ENCODE data around the gene SEC22B.
"Not testable (repeated sequence)": the region's sequence is repeated elsewhere in the genome, so short reads cannot be mapped to it uniquely, and the experiment has no call there.

The SEC22B gene

GRCh38 chr1:120188626-120189025 lies 12.3 kb upstream of the SEC22B start:
- not testable (repeated sequence) for H3K27ac ChIP-seq (ENCODE audit: low read depth, low read length); H3F3A ChIP-seq (ENCODE audit: insufficient read depth); H3K9me2 ChIP-seq (replicated peaks; ENCODE audit: insufficient read depth, low read length); H3K9me3 ChIP-seq (ENCODE audit: insufficient read depth, low read length); H3K27me3 ChIP-seq (ENCODE audit: low read length); H3K4me2 ChIP-seq (ENCODE audit: low read depth, low read length, poor library complexity, severe bottlenecking); H2AFZ ChIP-seq (ENCODE audit: low read depth, low read length, severe bottlenecking); H3K4me3 ChIP-seq (ENCODE audit: insufficient read depth, low read length, poor library complexity, severe bottlenecking); H3K36me3 ChIP-seq (ENCODE audit: low read length); H4K20me1 ChIP-seq (ENCODE audit: low read depth, low read length); H3K9ac ChIP-seq (ENCODE audit: low read length); H3K79me2 ChIP-seq (ENCODE audit: insufficient read depth, low read length)

GRCh38 chr1:120182176-120182707 lies 5.9 kb upstream of the SEC22B start:
- H3K27ac ChIP-seq (ENCODE audit: low read depth, low read length); H3K79me2 ChIP-seq (ENCODE audit: insufficient read depth, low read length); H2AFZ ChIP-seq (ENCODE audit: low read depth, low read length, severe bottlenecking): not testable (repeated sequence)

GRCh38 chr1:120179811-120180690 lies 3.7 kb upstream of the SEC22B start:
- H3K4me2 ChIP-seq (ENCODE audit: low read depth, low read length, poor library complexity, severe bottlenecking); H3F3A ChIP-seq (ENCODE audit: insufficient read depth); H3K27me3 ChIP-seq (ENCODE audit: low read length); H4K20me1 ChIP-seq (ENCODE audit: low read depth, low read length); H3K9me2 ChIP-seq (replicated peaks; ENCODE audit: insufficient read depth, low read length); H3K9ac ChIP-seq (ENCODE audit: low read length); H3K79me2 ChIP-seq (ENCODE audit: insufficient read depth, low read length); H2AFZ ChIP-seq (ENCODE audit: low read depth, low read length, severe bottlenecking); H3K4me3 ChIP-seq (ENCODE audit: insufficient read depth, low read length, poor library complexity, severe bottlenecking); H3K27ac ChIP-seq (ENCODE audit: low read depth, low read length); H3K36me3 ChIP-seq (ENCODE audit: low read length); H3K9me3 ChIP-seq (ENCODE audit: insufficient read depth, low read length): not testable (repeated sequence)

More at GRCh38 chr1:120182176-120182707, 5.9 kb upstream of the SEC22B start:
- not testable (repeated sequence) for H3K36me3 ChIP-seq (ENCODE audit: low read length); H3K9ac ChIP-seq (ENCODE audit: low read length); H3K4me2 ChIP-seq (ENCODE audit: low read depth, low read length, poor library complexity, severe bottlenecking); H3F3A ChIP-seq (ENCODE audit: insufficient read depth); H3K9me3 ChIP-seq (ENCODE audit: insufficient read depth, low read length); H3K27me3 ChIP-seq (ENCODE audit: low read length); H3K4me3 ChIP-seq (ENCODE audit: insufficient read depth, low read length, poor library complexity, severe bottlenecking); H3K9me2 ChIP-seq (replicated peaks; ENCODE audit: insufficient read depth, low read length); H4K20me1 ChIP-seq (ENCODE audit: low read depth, low read length)

DNA sequence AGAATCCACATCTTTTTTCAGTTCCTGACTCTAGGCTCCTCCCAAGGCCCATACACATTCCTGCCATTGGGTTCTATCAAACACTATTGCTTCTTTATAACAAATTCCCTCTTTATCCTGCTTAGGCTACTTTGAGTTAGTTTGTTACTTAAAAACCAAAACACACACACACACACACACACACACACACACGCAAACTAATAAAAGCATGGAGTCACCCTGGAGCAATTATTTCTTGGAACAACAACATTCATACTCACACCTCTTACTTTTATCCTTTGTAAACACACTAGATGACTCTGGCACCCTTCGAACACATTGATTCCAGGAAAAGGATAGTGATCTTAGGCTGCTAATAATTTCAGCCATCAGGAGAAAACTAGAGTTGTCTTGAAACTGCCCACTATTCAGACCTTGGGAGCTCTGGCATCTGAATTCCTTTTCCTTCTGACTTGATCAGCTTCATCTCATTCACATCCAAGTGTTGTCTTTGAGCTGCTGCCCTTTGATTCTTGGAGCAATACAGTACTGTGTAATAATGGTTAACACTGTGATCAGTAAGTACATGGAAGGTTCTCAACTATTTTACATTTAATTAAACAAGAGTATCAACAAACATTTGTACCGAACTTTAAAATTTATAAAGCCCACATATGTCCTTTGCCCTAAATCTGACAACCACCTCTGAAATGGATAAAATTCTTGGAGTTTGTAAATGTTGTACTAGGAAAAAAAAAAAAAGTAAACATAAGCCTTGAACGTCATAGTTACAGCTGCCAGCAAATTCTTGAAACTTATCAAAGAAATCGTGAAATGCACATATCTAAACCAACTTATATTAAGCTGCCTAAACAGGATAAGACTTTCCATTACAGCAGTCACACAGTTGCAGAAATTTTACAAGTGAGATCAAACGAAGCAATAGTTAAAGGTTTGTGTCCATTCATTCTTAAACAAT lies 2.8 kb upstream of the SEC22B start:
- H3K9ac ChIP-seq (ENCODE audit: low read length): no peak overlapping the region
- H3K79me2 ChIP-seq (ENCODE audit: insufficient read depth, low read length): peaks cover 10% of the 10 kb centered on the region
- H2AFZ ChIP-seq (ENCODE audit: low read depth, low read length, severe bottlenecking): no peak overlapping the region
- H3K27ac ChIP-seq (ENCODE audit: low read depth, low read length): no peak overlapping the region
- no peak overlapping the region for H3K4me2 ChIP-seq (ENCODE audit: low read depth, low read length, poor library complexity, severe bottlenecking)
- H3K27me3 ChIP-seq (ENCODE audit: low read length): no peaks in the 10 kb centered on the region
- TF ChIP-seq CTCF (IDR thresholded peaks at IDR 0.05; ENCODE audit: insufficient read depth, low read length, poor library complexity, severe bottlenecking) (no peak), EZH2phosphoT487 (conservative IDR thresholded peaks at IDR 0.05; ENCODE audit: low read length) (no peak)
- H3K4me3 ChIP-seq (ENCODE audit: insufficient read depth, low read length, poor library complexity, severe bottlenecking): no peak overlapping the region
- H4K20me1 ChIP-seq (ENCODE audit: low read depth, low read length): no peaks in the 10 kb centered on the region
- no peaks in the 10 kb centered on the region for H3F3A ChIP-seq (ENCODE audit: insufficient read depth)
- H3K9me3 ChIP-seq (ENCODE audit: insufficient read depth, low read length): no peaks in the 10 kb centered on the region
- no peaks in the 10 kb centered on the region for H3K36me3 ChIP-seq (ENCODE audit: low read length)
- no peaks in the 10 kb centered on the region for H3K9me2 ChIP-seq (replicated peaks; ENCODE audit: insufficient read depth, low read length)

DNA sequence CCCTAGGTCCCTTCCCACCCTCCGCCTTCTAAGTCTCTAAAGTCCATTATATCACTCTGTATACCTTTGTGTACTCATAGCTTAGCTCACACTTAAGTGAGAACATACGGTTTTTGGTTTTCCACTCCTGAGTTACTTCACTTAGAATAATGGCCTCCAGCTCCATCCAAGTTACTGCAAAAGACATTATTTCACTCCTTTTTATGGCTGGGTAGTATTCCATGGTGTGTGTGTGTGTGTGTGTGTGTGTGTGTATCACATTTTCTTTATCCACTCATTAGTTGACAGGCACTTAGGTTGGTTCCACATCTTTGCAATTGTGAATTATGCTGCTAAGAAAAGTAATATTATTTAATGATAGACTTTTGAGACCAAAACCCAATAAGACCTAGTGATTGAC lies 1.7 kb upstream of the SEC22B start:
- H3K36me3 ChIP-seq (ENCODE audit: low read length); H3K9ac ChIP-seq (ENCODE audit: low read length); H3K79me2 ChIP-seq (ENCODE audit: insufficient read depth, low read length); H3F3A ChIP-seq (ENCODE audit: insufficient read depth); H3K9me2 ChIP-seq (replicated peaks; ENCODE audit: insufficient read depth, low read length); H3K4me2 ChIP-seq (ENCODE audit: low read depth, low read length, poor library complexity, severe bottlenecking); H2AFZ ChIP-seq (ENCODE audit: low read depth, low read length, severe bottlenecking); H3K9me3 ChIP-seq (ENCODE audit: insufficient read depth, low read length); H3K4me3 ChIP-seq (ENCODE audit: insufficient read depth, low read length, poor library complexity, severe bottlenecking); H3K27ac ChIP-seq (ENCODE audit: low read depth, low read length); H3K27me3 ChIP-seq (ENCODE audit: low read length); H4K20me1 ChIP-seq (ENCODE audit: low read depth, low read length): not testable (repeated sequence)

DNA sequence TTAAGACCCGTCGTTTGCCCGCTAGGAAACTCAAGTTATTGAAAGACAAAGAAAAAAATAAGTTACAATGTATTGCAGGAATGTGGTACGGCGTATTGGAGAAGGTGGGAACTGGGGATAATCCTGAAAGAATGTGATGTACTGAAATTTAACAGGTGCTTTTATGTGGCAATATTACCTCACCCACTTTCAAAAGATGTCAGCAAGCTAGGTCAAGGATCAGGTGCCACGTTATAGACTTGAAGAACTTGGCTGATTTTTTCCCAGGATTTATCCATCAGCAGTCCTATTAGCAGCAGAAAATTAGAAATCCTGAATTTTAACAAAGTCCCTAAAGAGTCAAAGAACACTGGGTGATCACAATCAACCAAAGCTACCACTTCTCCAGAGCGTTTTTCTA lies 632 bp downstream of the SEC22B start:
- H3K27me3 ChIP-seq (ENCODE audit: low read length); H3K79me2 ChIP-seq (ENCODE audit: insufficient read depth, low read length); H3K9me3 ChIP-seq (ENCODE audit: insufficient read depth, low read length); H4K20me1 ChIP-seq (ENCODE audit: low read depth, low read length); H3F3A ChIP-seq (ENCODE audit: insufficient read depth); H3K36me3 ChIP-seq (ENCODE audit: low read length); H3K9me2 ChIP-seq (replicated peaks; ENCODE audit: insufficient read depth, low read length): not testable (repeated sequence)
- peak overlapping the region; percentile 88 for H3K9ac ChIP-seq (ENCODE audit: low read length)
- peak overlapping the region; percentile 33 for H3K27ac ChIP-seq (ENCODE audit: low read depth, low read length)
- peak overlapping the region; percentile 83 for H2AFZ ChIP-seq (ENCODE audit: low read depth, low read length, severe bottlenecking)
- peak overlapping the region; percentile 72 for H3K4me2 ChIP-seq (ENCODE audit: low read depth, low read length, poor library complexity, severe bottlenecking)
- H3K4me3 ChIP-seq (ENCODE audit: insufficient read depth, low read length, poor library complexity, severe bottlenecking): peak overlapping the region; percentile 96
